ENCODE measurements around the gene ZNF557.

Gene ZNF557

GRCh38 chr19:7101498-7102253 lies 32.2 kb downstream of the ZNF557 start:
- no peak overlapping the region for H3K27ac Mint-ChIP-seq
- DNase-seq = no peak

GRCh38 chr19:7104747-7105447 lies 35.4 kb downstream of the ZNF557 start:
- H3K4me3 Mint-ChIP-seq = no peak overlapping the region
- peaks cover 14% of the 10 kb centered on the region for H3K4me1 Mint-ChIP-seq (ENCODE audit: low read depth)
- H3K9me3 Mint-ChIP-seq = no peaks in the 10 kb centered on the region
- no peaks in the 10 kb centered on the region for H3K27me3 Mint-ChIP-seq
- no peak overlapping the region for H3K27ac Mint-ChIP-seq
- no peak for DNase-seq
- no peaks in the 10 kb centered on the region for H3K36me3 Mint-ChIP-seq (ENCODE audit: low read depth)

More at GRCh38 chr19:7101498-7102253, 32.2 kb downstream of the ZNF557 start:
- Mint-ChIP-seq H3K27me3 (no peaks in the 10 kb centered on the region), H3K36me3 (ENCODE audit: low read depth) (peaks cover 11% of the 10 kb centered on the region), H3K9me3 (peaks cover 13% of the 10 kb centered on the region), H3K4me3 (no peak overlapping the region), H3K4me1 (ENCODE audit: low read depth) (peaks cover 30% of the 10 kb centered on the region)

- no peak overlapping the region for H3K4me3 Mint-ChIP-seq
- peaks cover 4% of the 10 kb centered on the region for H3K4me1 Mint-ChIP-seq (ENCODE audit: low read depth)
- peaks cover 2% of the 10 kb centered on the region for H3K27me3 Mint-ChIP-seq
- no peak for DNase-seq
- no peaks in the 10 kb centered on the region for H3K36me3 Mint-ChIP-seq (ENCODE audit: low read depth)
- no peaks in the 10 kb centered on the region for H3K9me3 Mint-ChIP-seq
- H3K27ac Mint-ChIP-seq = no peak overlapping the region
These were observed 37.5 kb downstream of the ZNF557 start for GRCh38 chr19:7106711-7107657.

GRCh38 chr19:7109678-7110289 lies 40.3 kb downstream of the ZNF557 start:
- H3K27me3 Mint-ChIP-seq = peaks cover 8% of the 10 kb centered on the region
- DNase-seq = no peak
- H3K9me3 Mint-ChIP-seq = no peaks in the 10 kb centered on the region
- no peaks in the 10 kb centered on the region for H3K36me3 Mint-ChIP-seq (ENCODE audit: low read depth)
- H3K4me3 Mint-ChIP-seq = no peak overlapping the region
- no peaks in the 10 kb centered on the region for H3K4me1 Mint-ChIP-seq (ENCODE audit: low read depth)
- no peak overlapping the region for H3K27ac Mint-ChIP-seq

DNA sequence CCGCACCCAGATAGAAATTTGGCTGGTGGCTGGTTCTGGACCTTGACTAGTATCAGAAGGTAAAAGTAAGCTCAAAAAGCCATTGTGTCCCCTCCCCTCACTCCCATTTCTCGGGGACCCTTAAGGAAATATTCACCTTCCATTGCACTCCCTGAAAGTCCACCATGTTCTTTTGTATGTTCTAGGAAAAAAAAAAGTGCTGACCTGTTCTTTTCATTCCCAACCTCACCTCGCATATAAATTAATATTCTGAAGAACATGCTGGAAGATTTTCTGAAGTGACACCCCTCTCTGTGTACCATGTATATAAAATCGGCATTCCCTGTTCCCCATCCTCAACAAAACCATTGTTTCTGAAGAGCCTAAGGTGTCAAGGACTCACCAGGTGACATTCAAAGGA lies 43.2 kb downstream of the ZNF557 start:
- H3K4me3 Mint-ChIP-seq = no peak overlapping the region
- H3K9me3 Mint-ChIP-seq = no peaks in the 10 kb centered on the region
- H3K27ac Mint-ChIP-seq = no peak overlapping the region
- H3K36me3 Mint-ChIP-seq (ENCODE audit: low read depth) = no peaks in the 10 kb centered on the region
- H3K27me3 Mint-ChIP-seq = peaks cover 12% of the 10 kb centered on the region
- DNase-seq = no peak
- no peaks in the 10 kb centered on the region for H3K4me1 Mint-ChIP-seq (ENCODE audit: low read depth)

GRCh38 chr19:7113233-7113632 lies 43.7 kb downstream of the ZNF557 start:
- Mint-ChIP-seq H3K27ac (no peak overlapping the region), H3K27me3 (peaks cover 12% of the 10 kb centered on the region), H3K4me3 (no peak overlapping the region), H3K9me3 (no peaks in the 10 kb centered on the region), H3K36me3 (ENCODE audit: low read depth) (no peaks in the 10 kb centered on the region), H3K4me1 (ENCODE audit: low read depth) (no peaks in the 10 kb centered on the region)
- no peak for DNase-seq

DNA sequence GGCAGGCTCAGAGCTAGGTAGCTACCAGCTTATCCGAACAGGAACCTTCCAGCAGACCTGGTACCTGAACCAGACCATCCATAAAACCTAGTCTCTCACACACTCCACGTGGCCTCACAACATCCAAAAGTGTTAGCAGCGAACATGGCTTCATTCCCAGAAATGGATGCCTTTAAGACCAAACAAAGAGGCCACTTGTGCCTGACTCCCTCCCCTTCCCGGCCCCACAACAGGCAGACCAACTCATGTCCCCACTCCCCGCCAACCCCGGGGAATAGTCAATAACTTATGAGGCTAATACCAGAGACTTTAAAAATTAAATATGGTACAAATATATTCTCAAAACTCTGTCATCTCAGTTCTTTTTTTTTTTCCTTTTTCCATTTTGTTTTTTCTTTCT lies 46.2 kb downstream of the ZNF557 start:
- Mint-ChIP-seq H3K27ac (no peak overlapping the region), H3K4me3 (no peak overlapping the region), H3K27me3 (peaks cover 12% of the 10 kb centered on the region), H3K4me1 (ENCODE audit: low read depth) (no peaks in the 10 kb centered on the region), H3K36me3 (ENCODE audit: low read depth) (no peaks in the 10 kb centered on the region), H3K9me3 (no peaks in the 10 kb centered on the region)
- DNase-seq = no peak

- DNase-seq = no peak
- no peaks in the 10 kb centered on the region for H3K36me3 Mint-ChIP-seq (ENCODE audit: low read depth)
- no peaks in the 10 kb centered on the region for H3K4me1 Mint-ChIP-seq (ENCODE audit: low read depth)
- H3K27ac Mint-ChIP-seq = no peak overlapping the region
- H3K27me3 Mint-ChIP-seq = peaks cover 10% of the 10 kb centered on the region
- H3K4me3 Mint-ChIP-seq = no peak overlapping the region
- no peaks in the 10 kb centered on the region for H3K9me3 Mint-ChIP-seq
These were observed 47.7 kb downstream of the ZNF557 start for GRCh38 chr19:7117248-7117647.

- Mint-ChIP-seq H3K27me3 (peaks cover 4% of the 10 kb centered on the region), H3K4me1 (ENCODE audit: low read depth) (no peaks in the 10 kb centered on the region), H3K27ac (no peak overlapping the region), H3K9me3 (peaks cover 1% of the 10 kb centered on the region), H3K4me3 (no peak overlapping the region), H3K36me3 (ENCODE audit: low read depth) (peaks cover under 1% of the 10 kb centered on the region)
- no peak for DNase-seq
These were observed 50.1 kb downstream of the ZNF557 start for GRCh38 chr19:7119582-7119981.

DNA sequence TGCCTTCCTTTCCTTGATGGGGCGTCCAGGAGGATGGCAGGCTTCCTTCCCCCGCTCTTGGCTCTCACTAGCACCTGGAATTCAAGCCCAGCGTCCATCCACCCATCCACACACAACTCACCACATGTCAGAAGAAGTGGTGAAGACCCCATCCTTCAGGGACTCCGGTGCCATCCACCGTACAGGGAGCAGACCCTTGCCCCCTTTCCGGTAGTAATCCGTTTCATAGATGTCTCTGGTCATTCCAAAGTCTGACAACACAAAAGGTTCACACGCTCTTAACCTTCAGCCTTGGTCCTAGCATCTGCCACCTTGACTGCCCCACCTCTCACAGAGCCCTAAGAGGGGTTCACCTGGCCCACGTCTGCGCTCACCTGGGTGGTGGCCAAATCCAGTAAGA lies 51.0 kb downstream of the ZNF557 start:
- Mint-ChIP-seq H3K4me3 (no peak overlapping the region), H3K4me1 (ENCODE audit: low read depth) (no peaks in the 10 kb centered on the region), H3K36me3 (ENCODE audit: low read depth) (peaks cover 8% of the 10 kb centered on the region), H3K27ac (no peak overlapping the region), H3K9me3 (peaks cover 8% of the 10 kb centered on the region), H3K27me3 (peaks cover 4% of the 10 kb centered on the region)
- no peak for DNase-seq

DNA sequence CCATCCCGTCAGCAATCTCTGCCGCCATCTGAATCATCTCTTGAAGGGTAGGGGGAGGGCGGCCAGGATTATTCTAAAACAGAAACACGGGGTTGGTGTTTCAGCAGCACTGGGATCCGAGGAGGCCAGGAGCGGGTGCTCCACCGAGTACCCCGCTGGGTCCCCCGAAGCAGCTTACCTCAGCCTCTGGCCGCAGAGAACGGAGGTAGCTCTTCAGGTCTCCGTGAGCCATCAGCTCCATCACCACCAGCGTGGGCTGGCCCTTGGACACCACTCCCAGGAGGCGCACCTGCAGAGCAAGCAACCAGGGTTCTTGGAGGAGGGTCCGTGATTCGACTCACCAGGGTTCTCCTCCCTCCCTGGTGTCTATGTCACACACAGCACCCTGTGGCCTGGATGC lies 53.2 kb downstream of the ZNF557 start:
- H3K27me3 Mint-ChIP-seq = no peaks in the 10 kb centered on the region
- no peak for DNase-seq
- H3K4me3 Mint-ChIP-seq = no peak overlapping the region
- H3K9me3 Mint-ChIP-seq = peaks cover 13% of the 10 kb centered on the region
- H3K27ac Mint-ChIP-seq = no peak overlapping the region
- no peaks in the 10 kb centered on the region for H3K4me1 Mint-ChIP-seq (ENCODE audit: low read depth)
- H3K36me3 Mint-ChIP-seq (ENCODE audit: low read depth) = peaks cover 15% of the 10 kb centered on the region

GRCh38 chr19:7124782-7125181 lies 55.3 kb downstream of the ZNF557 start:
- H3K4me1 Mint-ChIP-seq (ENCODE audit: low read depth) = no peaks in the 10 kb centered on the region
- no peak overlapping the region for H3K27ac Mint-ChIP-seq
- no peak for DNase-seq
- peaks cover 15% of the 10 kb centered on the region for H3K36me3 Mint-ChIP-seq (ENCODE audit: low read depth)
- peaks cover 13% of the 10 kb centered on the region for H3K9me3 Mint-ChIP-seq
- no peaks in the 10 kb centered on the region for H3K27me3 Mint-ChIP-seq
- H3K4me3 Mint-ChIP-seq = no peak overlapping the region

- DNase-seq = no peak
- no peaks in the 10 kb centered on the region for H3K4me1 Mint-ChIP-seq (ENCODE audit: low read depth)
- no peak overlapping the region for H3K27ac Mint-ChIP-seq
- H3K36me3 Mint-ChIP-seq (ENCODE audit: low read depth) = peaks cover 15% of the 10 kb centered on the region
- H3K4me3 Mint-ChIP-seq = no peak overlapping the region
- no peaks in the 10 kb centered on the region for H3K27me3 Mint-ChIP-seq
- peaks cover 17% of the 10 kb centered on the region for H3K9me3 Mint-ChIP-seq
These were observed 55.7 kb downstream of the ZNF557 start for GRCh38 chr19:7125221-7125620.

- Mint-ChIP-seq H3K4me3 (no peak overlapping the region), H3K9me3 (peaks cover 17% of the 10 kb centered on the region), H3K27me3 (no peaks in the 10 kb centered on the region), H3K36me3 (ENCODE audit: low read depth) (peaks cover 15% of the 10 kb centered on the region), H3K27ac (no peak overlapping the region), H3K4me1 (ENCODE audit: low read depth) (no peaks in the 10 kb centered on the region)
- DNase-seq = no peak
These were observed 56.6 kb downstream of the ZNF557 start for GRCh38 chr19:7126132-7126531.

All from activated T-cell treated with anti-CD3 and anti-CD28 coated beads, Interleukin-2, amount 50 U/mL, for 24 hours (primary cell).